ENCODE measurements around the gene SDF2L1. TPM values are rescaled to one million over a fixed set of nuclear protein-coding genes. Genes with fewer than 3 reads are reported as not detected.
"Not testable (repeated sequence)": the region's sequence is repeated elsewhere in the genome, so short reads cannot be mapped to it uniquely, and the experiment has no call there.

Gene SDF2L1, protein sequence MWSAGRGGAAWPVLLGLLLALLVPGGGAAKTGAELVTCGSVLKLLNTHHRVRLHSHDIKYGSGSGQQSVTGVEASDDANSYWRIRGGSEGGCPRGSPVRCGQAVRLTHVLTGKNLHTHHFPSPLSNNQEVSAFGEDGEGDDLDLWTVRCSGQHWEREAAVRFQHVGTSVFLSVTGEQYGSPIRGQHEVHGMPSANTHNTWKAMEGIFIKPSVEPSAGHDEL
- total RNA-seq, result 10 to 100 TPM; 38.6 to 41.3 TPM

DNA sequence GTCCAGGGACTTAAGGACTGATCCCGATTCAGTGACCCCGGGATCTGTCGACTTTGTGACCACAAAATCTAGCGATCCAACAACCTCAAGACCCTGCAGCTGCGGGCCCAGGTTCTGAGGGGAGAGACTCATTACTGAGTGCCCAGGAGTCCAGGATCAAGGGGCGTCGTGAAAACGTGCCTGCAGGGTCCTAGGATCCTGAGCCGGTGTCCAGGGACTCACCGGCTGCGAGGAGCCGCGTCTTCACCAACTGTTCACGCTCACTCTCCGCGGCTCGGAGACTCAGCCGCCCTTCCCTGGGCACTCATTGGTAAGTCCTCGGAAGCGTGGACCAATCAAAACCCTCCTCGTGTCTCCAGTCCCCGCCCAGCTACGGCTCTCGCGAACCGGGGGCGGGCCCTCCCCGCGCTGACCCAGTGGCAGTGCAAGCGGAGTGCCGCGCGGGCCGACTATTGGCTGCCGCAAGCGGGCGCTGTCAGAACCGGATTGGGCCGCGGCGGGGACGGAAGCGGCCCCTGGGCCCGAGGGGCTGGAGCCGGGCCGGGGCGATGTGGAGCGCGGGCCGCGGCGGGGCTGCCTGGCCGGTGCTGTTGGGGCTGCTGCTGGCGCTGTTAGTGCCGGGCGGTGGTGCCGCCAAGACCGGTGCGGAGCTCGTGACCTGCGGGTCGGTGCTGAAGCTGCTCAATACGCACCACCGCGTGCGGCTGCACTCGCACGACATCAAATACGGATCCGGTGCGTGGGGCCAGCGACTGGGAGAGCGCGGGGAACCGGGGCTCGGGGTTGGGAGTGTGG lies at the start of gene SDF2L1:
Gene SDF2L1 (plus strand): TSS at position 514 of the 795 bp plus-strand sequence. CDS start 35 bp downstream, at position 549.
- Mint-ChIP-seq H3K4me1 (ENCODE audit: low read depth) (peaks cover 26% of the 10 kb centered on the region), H3K27ac (peak within 1 kb of the TSS; percentile 89), H3K27me3 (no peaks in the 10 kb centered on the region), H3K36me3 (ENCODE audit: low read depth) (peaks cover 24% of the 10 kb centered on the region), H3K9me3 (no peaks in the 10 kb centered on the region), H3K4me3 (peak within 1 kb of the TSS; percentile 89)
- CTCF ChIA-PET, result interaction anchor here (0.8 to 3.7 kb wide), 20 partner anchors 8 to 310 kb away, joined by 3 to 78 read pairs (median 6); partner anchors contain the start of genes CCDC116, PPIL2, PPM1F and YDJC
- DNase-seq (peak; percentile 99), ATAC-seq (peak; percentile 97)
- intact Hi-C loops (cut with micrococcal nuclease), result no loop called here
- POLR2A ChIA-PET, result interaction anchor here (0.9 to 4.1 kb wide), 8 partner anchors 8 to 73 kb away, joined by 3 to 98 read pairs (median 7); partner anchors contain the start of genes CCDC116 and YDJC
- TF ChIP-seq, protein P1, sequence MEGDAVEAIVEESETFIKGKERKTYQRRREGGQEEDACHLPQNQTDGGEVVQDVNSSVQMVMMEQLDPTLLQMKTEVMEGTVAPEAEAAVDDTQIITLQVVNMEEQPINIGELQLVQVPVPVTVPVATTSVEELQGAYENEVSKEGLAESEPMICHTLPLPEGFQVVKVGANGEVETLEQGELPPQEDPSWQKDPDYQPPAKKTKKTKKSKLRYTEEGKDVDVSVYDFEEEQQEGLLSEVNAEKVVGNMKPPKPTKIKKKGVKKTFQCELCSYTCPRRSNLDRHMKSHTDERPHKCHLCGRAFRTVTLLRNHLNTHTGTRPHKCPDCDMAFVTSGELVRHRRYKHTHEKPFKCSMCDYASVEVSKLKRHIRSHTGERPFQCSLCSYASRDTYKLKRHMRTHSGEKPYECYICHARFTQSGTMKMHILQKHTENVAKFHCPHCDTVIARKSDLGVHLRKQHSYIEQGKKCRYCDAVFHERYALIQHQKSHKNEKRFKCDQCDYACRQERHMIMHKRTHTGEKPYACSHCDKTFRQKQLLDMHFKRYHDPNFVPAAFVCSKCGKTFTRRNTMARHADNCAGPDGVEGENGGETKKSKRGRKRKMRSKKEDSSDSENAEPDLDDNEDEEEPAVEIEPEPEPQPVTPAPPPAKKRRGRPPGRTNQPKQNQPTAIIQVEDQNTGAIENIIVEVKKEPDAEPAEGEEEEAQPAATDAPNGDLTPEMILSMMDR (IDR thresholded peaks at IDR 0.05), result no peak

GRCh38 chr22:21592422-21592821 lies 49.7 kb upstream of the SDF2L1 start:
- TF ChIP-seq, protein P1 (IDR thresholded peaks at IDR 0.05), result no peak
- no peaks in the 10 kb centered on the region for H3K27me3 Mint-ChIP-seq
- no peak overlapping the region for H3K4me3 Mint-ChIP-seq
- no peaks in the 10 kb centered on the region for H3K9me3 Mint-ChIP-seq
- intact Hi-C loops (cut with micrococcal nuclease), result no loop called here
- DNase-seq (no peak), ATAC-seq (no peak)
- H3K36me3 Mint-ChIP-seq (ENCODE audit: low read depth), result peaks cover 47% of the 10 kb centered on the region
- H3K4me1 Mint-ChIP-seq (ENCODE audit: low read depth), result peaks cover 50% of the 10 kb centered on the region
- POLR2A ChIA-PET, result interaction anchor here (1.1 to 1.3 kb wide), 4 partner anchors 10 to 50 kb away, joined by 3 to 4 read pairs (median 3); partner anchors contain the start of gene SDF2L1
- H3K27ac Mint-ChIP-seq, result no peak overlapping the region
- CTCF ChIA-PET, result interaction anchor here (1.0 kb wide), 1 partner anchor 37 kb away, joined by 3 read pairs; no protein-coding TSS in a partner anchor

DNA sequence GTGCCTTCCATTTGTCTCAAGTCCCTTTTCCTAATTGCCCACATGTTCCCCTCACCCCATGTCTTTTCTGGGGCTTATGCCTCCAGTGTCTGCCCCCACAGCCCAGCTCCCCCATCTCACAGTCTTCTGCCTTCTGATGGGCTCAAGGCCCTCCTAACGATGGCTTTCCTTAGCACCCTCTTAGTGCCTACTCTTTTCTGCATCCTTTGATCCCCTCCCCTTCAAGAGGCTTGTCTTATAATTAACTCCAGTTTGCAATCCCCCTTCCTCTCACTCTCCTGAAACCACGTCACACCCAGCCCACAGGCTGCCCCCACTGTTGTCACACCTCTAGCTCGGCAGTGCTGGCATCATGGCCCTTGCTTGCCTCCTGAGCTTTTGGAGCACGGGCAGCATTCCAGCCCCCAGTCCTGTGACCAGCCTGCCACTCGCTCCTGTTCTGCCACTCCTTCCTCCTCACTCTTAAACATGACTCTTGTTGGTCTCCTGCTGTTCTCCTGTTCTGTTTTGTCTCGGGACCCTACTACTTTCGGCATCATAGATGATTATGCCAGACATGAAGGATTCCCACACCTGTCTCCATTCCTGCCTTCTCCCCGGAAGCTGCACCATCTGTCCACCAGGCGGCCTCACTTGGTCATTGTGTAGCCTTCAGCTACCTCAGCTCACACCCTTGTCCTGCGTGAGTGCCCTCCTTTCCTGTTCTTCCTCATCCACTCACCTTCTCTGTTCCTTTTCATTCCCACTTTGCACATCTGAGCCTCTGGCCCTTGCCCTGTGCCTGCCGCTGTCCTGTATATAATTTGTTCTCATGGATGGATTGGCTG lies 48.5 kb upstream of the SDF2L1 start:
- DNase-seq, result no peak
- ChIA-PET POLR2A (interaction anchor here (1.1 to 1.3 kb wide), 2 partner anchors 13 to 34 kb away, joined by 3 to 4 read pairs; no protein-coding TSS in a partner anchor), CTCF (interaction anchor here (1.3 to 1.8 kb wide), 2 partner anchors 50 to 53 kb away, joined by 4 read pairs; no protein-coding TSS in a partner anchor)
- TF ChIP-seq, protein P1 (IDR thresholded peaks at IDR 0.05), result no peak
- Mint-ChIP-seq H3K27me3 (no peaks in the 10 kb centered on the region), H3K9me3 (no peaks in the 10 kb centered on the region), H3K4me1 (ENCODE audit: low read depth) (peaks cover 46% of the 10 kb centered on the region), H3K27ac (no peak overlapping the region), H3K4me3 (no peak overlapping the region), H3K36me3 (ENCODE audit: low read depth) (peaks cover 49% of the 10 kb centered on the region)
- intact Hi-C loops (cut with micrococcal nuclease), result no loop called here
- ATAC-seq, result no peak

DNA sequence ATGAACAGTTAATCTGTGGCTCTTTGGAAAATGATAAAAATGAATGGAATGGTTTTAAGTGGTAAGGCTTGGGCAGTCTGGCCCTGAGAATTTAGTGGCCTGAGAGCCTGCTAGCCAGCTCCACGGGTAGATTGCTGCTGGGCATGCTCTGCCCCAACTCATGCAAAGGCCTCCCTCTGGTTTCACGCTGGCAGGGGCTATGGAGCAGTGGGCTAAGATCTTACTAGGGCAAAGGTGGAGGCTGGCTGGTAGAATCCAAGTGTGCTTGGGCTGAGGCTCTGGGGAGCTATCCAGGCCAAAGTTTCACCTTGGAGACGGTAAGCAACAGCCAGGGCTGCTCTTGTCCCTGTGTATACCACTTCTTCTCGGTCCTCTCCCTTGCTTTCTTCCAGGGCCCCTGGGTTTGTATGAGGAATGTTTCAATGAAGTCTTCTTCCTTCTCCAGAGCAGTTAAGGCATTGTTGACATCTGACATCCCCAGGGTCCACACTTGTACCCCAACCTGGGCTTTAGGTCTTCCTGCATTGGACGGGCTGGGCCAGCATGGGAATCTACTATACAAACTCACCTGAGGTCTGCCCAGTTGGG lies 47.1 kb upstream of the SDF2L1 start:
- intact Hi-C loops (cut with micrococcal nuclease), result no loop called here
- H3K27ac Mint-ChIP-seq, result no peak overlapping the region
- CTCF ChIA-PET, result interaction anchor here (1.8 kb wide), 1 partner anchor 49 kb away, joined by 4 read pairs; no protein-coding TSS in a partner anchor

DNA sequence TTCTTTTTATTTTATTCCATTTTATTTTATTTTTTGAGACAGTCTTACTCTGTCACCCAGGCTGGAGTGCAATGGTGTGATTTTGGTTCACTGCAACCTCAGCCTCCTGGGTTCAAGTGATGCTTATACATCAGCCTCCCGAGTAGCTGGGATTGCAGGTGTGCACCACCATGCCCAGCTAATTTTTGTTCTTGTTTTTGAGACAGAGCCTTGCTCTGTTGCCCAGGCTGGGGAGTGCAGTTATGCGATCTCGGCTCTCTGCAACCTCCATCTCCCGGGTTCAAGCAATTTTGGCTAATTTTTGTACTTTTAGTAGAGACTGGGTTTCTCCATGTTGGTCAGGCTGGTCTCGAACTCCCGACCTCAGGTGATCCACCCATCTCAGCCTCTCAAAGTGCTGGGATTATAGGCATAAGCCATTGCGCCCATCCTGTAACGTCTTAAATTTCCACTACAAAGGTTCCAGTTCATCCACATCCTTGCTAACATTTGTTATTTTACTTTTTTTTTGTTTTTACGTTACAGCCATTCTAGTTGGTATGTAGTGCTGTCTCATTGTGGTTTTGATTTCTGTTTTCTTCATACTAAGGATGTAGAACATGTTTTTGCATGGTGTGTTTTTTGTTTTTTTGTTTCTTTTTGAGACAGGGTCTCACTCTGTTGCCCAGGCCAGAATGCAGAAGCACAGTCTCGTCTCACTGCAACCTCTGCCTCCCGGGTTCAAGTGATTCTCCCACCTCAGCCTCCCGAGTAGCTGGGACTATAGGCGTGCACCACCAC lies 45.6 kb upstream of the SDF2L1 start:
- ChIA-PET CTCF (interaction anchor here (1.2 kb wide), 1 partner anchor 14 kb away, joined by 4 read pairs; no protein-coding TSS in a partner anchor), POLR2A (interaction anchor here (1.0 kb wide), 1 partner anchor 34 kb away, joined by 4 read pairs; no protein-coding TSS in a partner anchor)
- Mint-ChIP-seq H3K4me1 (ENCODE audit: low read depth) (peaks cover 35% of the 10 kb centered on the region), H3K36me3 (ENCODE audit: low read depth) (peaks cover 42% of the 10 kb centered on the region)
- H3K27ac Mint-ChIP-seq; ATAC-seq; intact Hi-C loops (cut with micrococcal nuclease); H3K27me3 Mint-ChIP-seq; H3K9me3 Mint-ChIP-seq; DNase-seq; H3K4me3 Mint-ChIP-seq: not testable (repeated sequence)

More for the DNA sequence above, 47.1 kb upstream of the SDF2L1 start:
- peaks cover 44% of the 10 kb centered on the region for H3K36me3 Mint-ChIP-seq (ENCODE audit: low read depth)
- ATAC-seq, result no peak
- H3K27me3 Mint-ChIP-seq, result no peaks in the 10 kb centered on the region
- POLR2A ChIA-PET, result no interaction called here
- no peak overlapping the region for H3K4me3 Mint-ChIP-seq
- H3K4me1 Mint-ChIP-seq (ENCODE audit: low read depth), result peaks cover 45% of the 10 kb centered on the region
- H3K9me3 Mint-ChIP-seq, result no peaks in the 10 kb centered on the region
- no peak for DNase-seq
- TF ChIP-seq, protein P1 (IDR thresholded peaks at IDR 0.05), result no peak

Measured in activated CD8-positive, alpha-beta T cell treated with anti-CD3 and anti-CD28 coated beads for 36 hours (primary cell).